ENCODE measurements around the gene ZKSCAN3. TPM values are rescaled to one million over a fixed set of nuclear protein-coding genes. Genes with fewer than 3 reads are reported as not detected.

The ZKSCAN3 gene
- total and polyA plus RNA-seq, 2 donors (not counting 1 experiment from before 2014, with no cell fraction given), result 4.0 to 11.9 TPM

DNA sequence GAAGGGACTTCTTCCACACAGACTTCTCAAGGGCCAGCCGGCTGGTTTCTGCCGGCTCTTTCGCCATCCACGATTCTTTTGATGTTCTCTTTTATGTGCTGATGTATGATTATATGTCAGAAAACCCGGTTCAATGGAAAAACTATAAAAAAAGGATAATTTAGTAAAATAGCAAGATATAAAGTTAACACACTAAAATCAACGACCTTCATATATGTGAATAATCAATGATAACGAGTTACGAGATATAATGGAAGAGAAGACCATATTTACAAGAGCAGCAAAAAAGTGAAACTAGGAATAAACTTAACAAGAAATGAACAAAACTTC, 50.3 kb downstream of the ZKSCAN3 start:
- Histone ChIP-seq H3K79me2 (ENCODE audit: control insufficient read depth, insufficient read depth, low read length) (peaks cover 31% of the 10 kb centered on the region), H3K4me2 (replicated peaks; ENCODE audit: low read depth, low read length, poor library complexity, severe bottlenecking) (peak overlapping the region; percentile 81), H3K27ac (ENCODE audit: low read length in 2 of 2) (peak overlapping the region; percentile 35 to 87), H3K27me3 (replicated peaks in 1 of 4; ENCODE audit: control extremely low read depth in 1 of 4, control insufficient read depth in 3 of 4, insufficient read depth in 4 of 4, low read length in 3 of 4) (peaks cover 0 to 17% (median 8%) of the 10 kb centered on the region in 4 experiments), H3K9ac (ENCODE audit: low read length) (peak overlapping the region; percentile 77), H3K9me3 (ENCODE audit: control extremely low read depth in 1 of 3, control insufficient read depth in 2 of 3, insufficient read depth in 1 of 3, low read length in 2 of 3) (peaks cover 0 to 4% (median 0%) of the 10 kb centered on the region in 3 donors), H4K20me1 (ENCODE audit: control insufficient read depth, insufficient read depth, low read length, poor library complexity, severe bottlenecking) (no peaks in the 10 kb centered on the region), H3K4me3 (ENCODE audit: control extremely low read depth in 1 of 5, extremely low read depth in 1 of 5, insufficient read depth in 1 of 5, low read depth in 2 of 5, low read length in 4 of 5) (peak overlapping the region; percentile 67 to 96 (median 75)), H2AFZ (ENCODE audit: insufficient read depth, low read depth, low read length, poor library complexity, severe bottlenecking) (peak overlapping the region; percentile 90), H3K4me1 (ENCODE audit: control insufficient read depth in 2 of 2, insufficient read depth in 2 of 2, low read length in 2 of 2) (peaks cover 16 to 17% of the 10 kb centered on the region in 2 donors), H3K36me3 (replicated peaks in 1 of 2; ENCODE audit: control extremely low read depth in 1 of 2, control insufficient read depth in 1 of 2, extremely low read depth in 1 of 2, insufficient read depth in 2 of 2, low read length in 1 of 2) (peaks cover 0 to 11% of the 10 kb centered on the region in 2 experiments)
- WGBS (ENCODE audit: insufficient coverage), result no CpG with 5 or more reads among the region's 8 CpGs
- no peak for DNase-seq
- ChIA-PET CTCF (interaction anchor here (1.4 to 1.5 kb wide), 2 partner anchors 17 to 505 kb away, joined by 4 read pairs; no protein-coding TSS in a partner anchor), POLR2A (interaction anchor here (1.5 kb wide), 1 partner anchor 259 kb away, joined by 4 read pairs; the partner anchor contains the start of gene ZKSCAN8)
- TF ChIP-seq, protein P1, sequence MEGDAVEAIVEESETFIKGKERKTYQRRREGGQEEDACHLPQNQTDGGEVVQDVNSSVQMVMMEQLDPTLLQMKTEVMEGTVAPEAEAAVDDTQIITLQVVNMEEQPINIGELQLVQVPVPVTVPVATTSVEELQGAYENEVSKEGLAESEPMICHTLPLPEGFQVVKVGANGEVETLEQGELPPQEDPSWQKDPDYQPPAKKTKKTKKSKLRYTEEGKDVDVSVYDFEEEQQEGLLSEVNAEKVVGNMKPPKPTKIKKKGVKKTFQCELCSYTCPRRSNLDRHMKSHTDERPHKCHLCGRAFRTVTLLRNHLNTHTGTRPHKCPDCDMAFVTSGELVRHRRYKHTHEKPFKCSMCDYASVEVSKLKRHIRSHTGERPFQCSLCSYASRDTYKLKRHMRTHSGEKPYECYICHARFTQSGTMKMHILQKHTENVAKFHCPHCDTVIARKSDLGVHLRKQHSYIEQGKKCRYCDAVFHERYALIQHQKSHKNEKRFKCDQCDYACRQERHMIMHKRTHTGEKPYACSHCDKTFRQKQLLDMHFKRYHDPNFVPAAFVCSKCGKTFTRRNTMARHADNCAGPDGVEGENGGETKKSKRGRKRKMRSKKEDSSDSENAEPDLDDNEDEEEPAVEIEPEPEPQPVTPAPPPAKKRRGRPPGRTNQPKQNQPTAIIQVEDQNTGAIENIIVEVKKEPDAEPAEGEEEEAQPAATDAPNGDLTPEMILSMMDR (IDR thresholded peaks at IDR 0.05), result no peak
- no peak for TF ChIP-seq EZH2 (IDR thresholded peaks at IDR 0.05; ENCODE audit: borderline replicate concordance, insufficient read depth, low read depth, low read length, poor library complexity, severe bottlenecking)
- Mint-ChIP-seq H3K9me3 (ENCODE audit: insufficient read depth) (no peaks in the 10 kb centered on the region), H3K27ac (peak overlapping the region; percentile 92), H3K27me3 (peaks cover 42% of the 10 kb centered on the region), H3K4me3 (peak overlapping the region; percentile 93), H3K4me1 (peaks cover 32% of the 10 kb centered on the region)
- intact Hi-C loops (cut with micrococcal nuclease), result loop anchor here (1.0 kb wide), 1 partner anchor 65 kb away; no protein-coding TSS in a partner anchor
- ATAC-seq (ENCODE audit: low read depth), result no peak

DNA sequence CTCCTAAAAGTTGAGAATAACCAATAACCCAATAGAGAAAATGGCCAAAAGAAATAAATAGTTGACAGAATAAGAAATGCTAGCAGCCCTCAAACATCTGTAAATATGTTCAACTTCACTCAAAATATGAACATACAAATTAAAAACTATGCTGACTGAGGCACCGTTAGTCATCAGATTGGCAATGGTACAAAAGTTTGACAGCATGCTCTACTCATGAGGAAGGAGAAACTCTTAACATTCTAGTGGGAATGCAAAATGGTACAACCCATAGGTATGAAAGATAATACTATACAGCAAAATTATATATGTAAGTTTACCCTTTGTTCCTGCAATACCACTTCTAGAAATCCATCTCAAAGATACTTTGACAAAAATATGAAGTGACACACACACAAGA, 51.4 kb downstream of the ZKSCAN3 start:
- H2AFZ ChIP-seq (ENCODE audit: insufficient read depth, low read depth, low read length, poor library complexity, severe bottlenecking), result no peak overlapping the region

More for the DNA sequence above, 51.4 kb downstream of the ZKSCAN3 start:
- Histone ChIP-seq H3K27me3 (replicated peaks in 1 of 4; ENCODE audit: control extremely low read depth in 1 of 4, control insufficient read depth in 3 of 4, insufficient read depth in 4 of 4, low read length in 3 of 4) (peaks cover 0 to 24% (median 11%) of the 10 kb centered on the region in 4 experiments), H3K9me3 (ENCODE audit: control extremely low read depth in 1 of 3, control insufficient read depth in 2 of 3, insufficient read depth in 1 of 3, low read length in 2 of 3) (peaks cover 0 to 4% (median 0%) of the 10 kb centered on the region in 3 donors), H3K36me3 (replicated peaks in 1 of 2; ENCODE audit: control extremely low read depth in 1 of 2, control insufficient read depth in 1 of 2, extremely low read depth in 1 of 2, insufficient read depth in 2 of 2, low read length in 1 of 2) (peaks cover 0 to 10% of the 10 kb centered on the region in 2 experiments), H3K9ac (ENCODE audit: low read length) (no peak overlapping the region), H3K27ac (ENCODE audit: low read length in 2 of 2) (no peak overlapping the region), H3K79me2 (ENCODE audit: control insufficient read depth, insufficient read depth, low read length) (peaks cover 25% of the 10 kb centered on the region), H3K4me2 (replicated peaks; ENCODE audit: low read depth, low read length, poor library complexity, severe bottlenecking) (no peak overlapping the region), H3K4me3 (ENCODE audit: control extremely low read depth in 1 of 5, extremely low read depth in 1 of 5, insufficient read depth in 1 of 5, low read depth in 2 of 5, low read length in 4 of 5) (no peak overlapping the region), H3K4me1 (ENCODE audit: control insufficient read depth in 2 of 2, insufficient read depth in 2 of 2, low read length in 2 of 2) (peaks cover 16 to 17% of the 10 kb centered on the region in 2 donors), H4K20me1 (ENCODE audit: control insufficient read depth, insufficient read depth, low read length, poor library complexity, severe bottlenecking) (no peaks in the 10 kb centered on the region)
- peaks cover 48% of the 10 kb centered on the region for H3K27me3 Mint-ChIP-seq
- H3K27ac Mint-ChIP-seq, result no peak overlapping the region
- POLR2A ChIA-PET, result no interaction called here
- WGBS (ENCODE audit: insufficient coverage), result no CpG with 5 or more reads among the region's 1 CpG
- H3K9me3 Mint-ChIP-seq (ENCODE audit: insufficient read depth), result no peaks in the 10 kb centered on the region
- CTCF ChIA-PET, result interaction anchor here (1.4 kb wide), 1 partner anchor 18 kb away, joined by 4 read pairs; no protein-coding TSS in a partner anchor
- H3K4me1 Mint-ChIP-seq, result peaks cover 26% of the 10 kb centered on the region
- no peak for TF ChIP-seq EZH2 (IDR thresholded peaks at IDR 0.05; ENCODE audit: borderline replicate concordance, insufficient read depth, low read depth, low read length, poor library complexity, severe bottlenecking)
- intact Hi-C loops (cut with micrococcal nuclease), result no loop called here
- no peak for ATAC-seq (ENCODE audit: low read depth)
- H3K4me3 Mint-ChIP-seq, result no peak overlapping the region
- DNase-seq, result no peak

Measured in B cell (primary cell).